BJ (cell line): Measurements from ENCODE around the gene B3GNT4. TPM values are rescaled to one million over a fixed set of nuclear protein-coding genes. Genes with fewer than 3 reads are reported as not detected.

Source experiments
- CTCF ChIA-PET: fragments of 350-600 bp; formaldehyde crosslinking; extraction: SDS; loops from one replicate; lab custom pipeline; 2021; ENCODE audit warnings: antibody characterized with exemption, inconsistent platforms; lab: Yijun Ruan, JAX
- POLR2A ChIA-PET: fragments of 300-600 bp; sonication (Branson Sonifier 250); formaldehyde crosslinking; extraction: SDS; loops from one replicate; lab custom pipeline; 2021; ENCODE audit warnings: antibody characterized with exemption; lab: Charles Lee
- DNase-seq: peaks from one replicate; pipeline ENCODE4 v3.0.0-alpha.2; 2011; ENCODE audit warnings: low read depth
- H3K27me3 ChIP-seq: 2 replicates; pipeline ENCODE4 v1.6.0; 2011; ENCODE audit warnings: low read length; ENCODE audit not compliant: control insufficient read depth, insufficient read depth
- H3K36me3 ChIP-seq: 2 replicates; pipeline ENCODE4 v1.5.1; 2011; ENCODE audit warnings: low read length; ENCODE audit not compliant: control insufficient read depth, insufficient read depth
- H3K4me3 ChIP-seq: 2 replicates; pipeline ENCODE4 v1.5.1; 2011; ENCODE audit warnings: low read depth, mild to moderate bottlenecking, control low read depth, low read length
- CTCF ChIP-seq: IDR thresholded peaks from 2 replicates; pipeline ENCODE4 v1.5.1; 2011; ENCODE audit warnings: low read depth, mild to moderate bottlenecking, control low read depth, inconsistent platforms, low read length, moderate library complexity; ENCODE audit not compliant: insufficient read depth
- polyA plus RNA-seq: library from polyadenylated mRNA; depleted of rRNA; stranded (reverse); fragments of >200 nt; gene quantifications from 2 replicates; pipeline ENCODE4 v1.2.3, GENCODE V29; 2011

The B3GNT4 gene
- polyA plus RNA-seq, 1 experiment = 0.18 TPM

- DNase-seq = no peak
- ChIA-PET POLR2A (no interaction called here), CTCF (no interaction called here)
- peaks cover 10% of the 10 kb centered on the region for H3K27me3 ChIP-seq
- no peak for TF ChIP-seq CTCF
- peaks cover 16% of the 10 kb centered on the region for H3K36me3 ChIP-seq
- H3K4me3 ChIP-seq = no peak overlapping the region
Measured at GRCh38 chr12:122206976-122207375, 3.5 kb downstream of the B3GNT4 start.

- H3K27me3 ChIP-seq = peaks cover 10% of the 10 kb centered on the region
- ChIA-PET CTCF (no interaction called here), POLR2A (no interaction called here)
- H3K4me3 ChIP-seq = no peak overlapping the region
- DNase-seq = no peak
- H3K36me3 ChIP-seq = peaks cover 16% of the 10 kb centered on the region
- no peak for TF ChIP-seq CTCF
Measured at GRCh38 chr12:122207391-122207790, 3.9 kb downstream of the B3GNT4 start.

GRCh38 chr12:122208073-122208820, 4.7 kb downstream of the B3GNT4 start:
- ChIA-PET CTCF (no interaction called here), POLR2A (no interaction called here)
- peaks cover 16% of the 10 kb centered on the region for H3K36me3 ChIP-seq
- no peak for TF ChIP-seq CTCF
- no peak for DNase-seq
- peaks cover 10% of the 10 kb centered on the region for H3K27me3 ChIP-seq
- H3K4me3 ChIP-seq = no peak overlapping the region

GRCh38 chr12:122215771-122216170, 12.3 kb downstream of the B3GNT4 start:
- H3K4me3 ChIP-seq = no peak overlapping the region
- peaks cover 17% of the 10 kb centered on the region for H3K36me3 ChIP-seq
- DNase-seq = no peak
- no peak for TF ChIP-seq CTCF
- POLR2A ChIA-PET = no interaction called here
- CTCF ChIA-PET = interaction anchor here (1.0 to 2.0 kb wide), 2 partner anchors 9 to 85 kb away, joined by 3 to 6 read pairs; no protein-coding TSS in a partner anchor
- H3K27me3 ChIP-seq = no peaks in the 10 kb centered on the region

GRCh38 chr12:122216445-122216844, 12.9 kb downstream of the B3GNT4 start:
- H3K4me3 ChIP-seq = no peak overlapping the region
- DNase-seq = no peak
- CTCF ChIA-PET = interaction anchor here (0.5 to 2.0 kb wide), 3 partner anchors 8 to 85 kb away, joined by 3 to 6 read pairs (median 3); no protein-coding TSS in a partner anchor
- no peaks in the 10 kb centered on the region for H3K27me3 ChIP-seq
- TF ChIP-seq CTCF = no peak
- POLR2A ChIA-PET = no interaction called here
- H3K36me3 ChIP-seq = peaks cover 20% of the 10 kb centered on the region
